ENCODE measurements around the gene KRT78.

The KRT78 gene

GRCh38 chr12:52812073-52812400, 36.8 kb downstream of the KRT78 start:
- no peak for DNase-seq (ENCODE audit: low spot score)

DNA sequence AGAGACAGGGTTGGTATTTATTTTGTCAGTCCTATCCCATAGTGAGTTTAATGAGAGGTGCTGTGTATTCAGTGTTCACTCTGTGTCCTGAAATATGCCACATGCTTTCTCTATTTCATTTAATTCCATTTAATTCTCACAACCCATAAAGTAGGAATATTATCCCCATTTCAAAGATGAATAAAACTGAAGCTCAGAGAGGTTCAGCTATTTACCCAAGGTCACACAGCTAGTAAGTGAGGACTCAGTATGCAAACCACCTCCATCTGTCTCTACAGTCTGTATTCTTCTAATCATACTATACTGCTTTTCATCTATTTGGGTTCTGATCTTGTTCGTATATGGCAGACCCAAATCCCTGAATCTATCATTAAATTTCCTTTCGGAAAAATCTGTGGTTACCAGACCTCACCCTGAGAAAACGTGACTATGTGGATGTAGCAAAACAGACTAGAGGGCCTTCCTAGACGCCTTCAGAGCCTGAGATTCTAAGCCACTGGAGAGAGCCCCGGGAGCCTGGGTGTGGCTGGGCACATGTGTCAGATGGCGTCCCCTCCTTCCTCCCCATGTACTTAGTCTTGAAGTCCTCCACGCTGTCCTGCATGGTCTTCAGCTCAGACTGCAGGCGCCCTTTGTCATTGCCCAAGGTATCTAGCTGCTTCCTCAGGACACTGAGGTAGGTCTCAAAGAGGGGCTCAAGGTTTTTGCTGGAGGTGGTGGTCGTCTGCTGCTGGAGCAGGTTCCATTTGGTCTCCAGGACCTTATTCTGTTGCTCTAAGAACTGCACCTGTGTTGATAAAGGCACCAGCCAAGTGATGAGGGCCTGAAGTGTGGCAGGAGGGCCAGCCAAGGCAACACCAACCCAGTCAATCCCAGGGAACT, 37.4 kb downstream of the KRT78 start:
- no peak for DNase-seq (ENCODE audit: low spot score)

GRCh38 chr12:52810554-52810953, 38.2 kb downstream of the KRT78 start:
- DNase-seq (ENCODE audit: low spot score): no peak

GRCh38 chr12:52809166-52809565, 39.6 kb downstream of the KRT78 start:
- DNase-seq (ENCODE audit: low spot score): no peak

DNA sequence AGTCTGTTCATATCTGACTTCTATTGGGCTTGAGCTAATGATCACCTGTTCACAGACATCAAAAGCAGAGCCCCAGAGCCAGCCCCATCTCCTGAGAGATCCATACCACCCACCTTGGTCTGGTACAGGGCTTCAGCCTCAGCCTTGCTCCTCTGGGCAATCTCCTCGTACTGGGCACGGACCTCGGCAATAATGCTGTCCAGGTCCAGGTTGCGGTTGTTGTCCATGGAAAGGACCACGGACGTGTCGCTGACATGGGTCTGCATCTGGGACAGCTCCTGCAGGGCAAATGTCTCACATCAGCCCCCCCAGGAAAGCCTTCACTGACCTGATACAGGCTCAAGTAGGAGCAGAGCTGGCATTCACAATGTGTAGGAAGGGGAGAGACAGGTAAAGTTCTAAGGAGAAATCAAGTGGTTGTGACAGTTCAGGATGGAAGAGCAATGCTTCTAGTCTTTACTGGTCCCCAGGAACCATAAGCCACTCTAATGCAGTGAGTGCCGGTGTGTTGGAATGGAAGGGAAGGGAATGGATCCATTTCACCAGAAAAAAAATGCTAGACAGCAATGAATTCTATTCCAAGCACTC, 40.1 kb downstream of the KRT78 start:
- DNase-seq (ENCODE audit: low spot score): no peak

DNA sequence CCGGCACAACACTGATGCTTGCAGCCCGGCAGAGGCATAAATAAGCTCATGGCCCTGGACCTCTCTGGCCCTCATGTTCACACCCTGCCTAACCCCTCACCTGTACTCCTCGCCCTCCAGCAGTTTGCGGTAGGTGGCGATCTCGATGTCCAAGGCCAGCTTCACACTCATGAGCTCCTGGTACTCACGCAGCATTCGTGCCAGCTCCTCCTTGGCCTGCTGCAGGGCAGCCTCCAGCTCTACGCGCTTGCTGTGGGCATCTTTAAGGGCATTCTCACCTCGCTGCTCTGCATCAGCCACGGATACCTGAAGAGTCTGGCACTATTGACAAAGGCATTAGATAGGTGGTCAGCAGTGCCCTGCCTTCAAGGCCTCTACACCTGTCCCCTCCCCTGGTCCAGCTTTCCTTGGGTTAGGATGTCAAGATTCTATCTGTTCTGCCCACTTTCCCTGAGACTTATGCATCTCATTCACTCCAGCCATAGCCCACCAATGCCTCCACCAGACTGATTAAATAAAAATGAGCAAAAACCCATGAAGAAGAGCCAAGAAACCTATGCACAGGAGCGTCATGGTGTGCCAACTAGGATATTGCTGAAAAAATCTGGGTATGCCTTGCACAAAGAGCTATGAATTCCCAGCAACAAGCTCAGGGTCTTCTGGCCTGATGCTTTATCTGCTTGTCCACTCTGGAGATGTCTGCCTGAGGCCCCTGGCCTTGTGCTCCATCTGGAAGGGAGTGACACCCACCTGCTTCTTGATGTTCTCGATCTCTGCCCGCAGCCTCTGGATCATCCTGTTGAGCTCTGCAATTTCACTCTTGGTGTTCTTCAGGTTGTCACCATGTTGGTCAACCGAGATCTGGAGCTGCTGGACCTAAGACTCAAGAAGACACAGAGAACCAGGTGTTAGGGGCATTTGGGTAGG, 41.0 kb downstream of the KRT78 start:
- no peak for DNase-seq (ENCODE audit: low spot score)

GRCh38 chr12:52806821-52807543, 41.8 kb downstream of the KRT78 start:
- no peak for DNase-seq (ENCODE audit: low spot score)

DNA sequence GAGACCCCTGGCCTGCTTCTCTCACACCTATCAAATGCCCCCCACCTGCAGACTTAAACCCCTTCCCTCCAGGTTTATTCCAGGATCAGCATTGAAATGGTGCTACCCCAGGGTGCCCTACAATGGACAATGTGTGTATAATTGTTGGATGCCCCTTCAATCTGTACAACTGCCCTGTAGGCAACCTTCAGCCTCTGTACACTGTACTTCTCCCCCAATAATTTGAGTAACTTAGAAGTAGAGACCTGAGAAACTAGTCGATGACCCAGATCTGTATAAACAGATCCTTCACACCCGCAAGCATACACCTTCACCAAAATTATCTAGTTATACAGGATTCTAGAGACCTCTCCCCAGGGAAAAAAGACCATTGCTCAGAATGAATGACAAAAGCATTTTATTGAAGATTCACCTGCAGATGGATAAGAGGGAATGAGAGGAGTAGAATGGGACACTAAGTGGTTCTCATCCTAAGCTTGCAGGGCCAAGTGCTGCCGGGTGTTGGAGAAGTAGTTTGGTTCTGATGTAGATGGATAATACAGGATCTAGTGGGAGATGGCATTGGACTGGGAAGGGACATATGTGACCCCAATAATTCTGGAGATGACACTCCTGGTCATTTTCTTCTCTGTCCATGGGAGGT, 42.5 kb downstream of the KRT78 start:
- no peak for DNase-seq (ENCODE audit: low spot score)

DNA sequence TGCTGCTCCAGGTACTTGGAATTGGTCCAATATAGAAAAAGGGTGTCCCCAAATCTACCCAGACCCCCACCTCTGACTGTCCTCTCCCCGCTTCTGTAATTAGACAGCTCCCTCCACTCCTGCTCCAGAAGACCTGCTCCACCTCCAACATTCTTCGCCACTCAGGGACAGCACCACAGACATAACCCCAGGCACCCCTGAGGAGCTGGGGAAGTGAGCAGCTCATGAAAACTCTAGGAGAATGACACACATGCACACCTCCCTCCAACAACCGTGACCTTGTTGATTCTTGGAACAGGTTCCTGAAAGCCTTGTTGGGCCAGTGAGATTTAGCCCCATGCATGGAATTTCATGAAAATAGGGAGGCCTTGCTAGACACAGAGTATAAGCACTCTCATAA, 43.1 kb downstream of the KRT78 start:
- no peak for DNase-seq (ENCODE audit: low spot score)

DNA sequence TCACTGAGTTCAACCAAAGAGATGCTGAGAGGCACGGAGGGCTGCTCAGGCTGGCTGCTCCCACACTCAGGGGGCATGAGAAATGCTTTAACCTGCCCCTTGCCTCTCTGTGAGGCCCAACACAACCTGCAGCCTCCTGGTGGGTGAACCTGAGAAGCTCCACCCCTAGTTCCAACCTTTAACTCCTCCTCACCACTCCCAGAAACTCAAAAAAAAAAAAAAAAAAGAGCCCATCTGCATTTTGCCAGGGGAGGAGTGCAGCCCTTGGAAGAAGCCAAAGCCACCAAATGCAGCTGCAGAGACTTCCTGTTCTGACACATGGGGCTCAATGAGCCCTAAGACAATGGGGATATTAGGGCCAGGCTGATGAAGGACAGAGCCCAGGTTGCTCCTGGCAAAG, 43.8 kb downstream of the KRT78 start:
- DNase-seq (ENCODE audit: low spot score): no peak

DNA sequence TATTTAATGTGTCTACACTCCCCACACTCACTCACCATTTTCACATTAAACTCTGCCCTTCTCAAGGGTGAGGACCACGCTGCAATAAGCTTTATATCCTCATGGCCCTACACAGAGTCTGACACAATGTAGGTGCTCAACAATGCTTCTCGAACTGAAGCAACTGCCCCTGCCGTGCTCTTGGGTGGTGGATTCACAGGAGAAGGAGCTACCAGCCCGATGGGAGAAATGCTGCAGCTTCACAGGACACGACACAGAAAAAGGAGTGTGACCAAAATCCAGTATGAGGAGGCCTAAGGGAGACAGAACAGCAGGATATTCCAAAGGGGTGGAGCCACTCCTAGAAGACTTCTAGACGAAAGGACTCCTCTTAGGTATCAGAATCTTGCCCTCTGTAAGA, 46.4 kb downstream of the KRT78 start:
- no peak for DNase-seq (ENCODE audit: low spot score)

GRCh38 chr12:52801773-52802172, 47.0 kb downstream of the KRT78 start:
- no peak for DNase-seq (ENCODE audit: low spot score)

DNA sequence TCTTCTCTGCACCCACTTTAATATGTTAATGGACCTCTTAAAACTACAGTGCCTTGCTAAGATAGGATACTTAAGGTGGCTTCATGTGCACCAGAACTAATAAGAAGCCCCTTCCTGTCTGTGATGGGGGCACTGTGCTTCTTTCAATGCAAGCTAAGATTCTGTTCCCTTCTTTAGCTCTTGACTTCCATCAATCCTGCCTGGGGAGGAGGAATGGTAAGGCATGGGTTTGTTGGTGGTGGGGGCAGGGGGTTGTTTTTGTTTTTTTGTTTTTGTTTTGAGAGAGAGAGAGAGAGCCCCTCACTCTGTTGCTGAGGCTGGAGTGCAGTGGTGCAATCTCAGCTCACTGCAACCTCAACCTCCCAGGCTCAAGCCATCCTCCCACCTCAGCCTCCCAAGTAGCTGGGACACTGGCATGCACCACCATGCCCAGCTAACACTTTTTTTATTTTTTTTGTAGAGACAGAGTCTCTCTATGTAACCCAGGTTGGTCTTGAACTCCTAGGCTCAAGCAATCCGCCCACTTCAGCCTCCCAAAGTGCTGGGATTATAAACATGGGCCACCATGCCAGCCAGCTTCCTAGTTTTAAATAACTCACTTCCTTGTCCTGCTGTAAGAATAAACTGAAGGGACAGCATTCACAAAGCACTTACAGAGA, 48.4 kb downstream of the KRT78 start:
- no peak for DNase-seq (ENCODE audit: low spot score)

DNA sequence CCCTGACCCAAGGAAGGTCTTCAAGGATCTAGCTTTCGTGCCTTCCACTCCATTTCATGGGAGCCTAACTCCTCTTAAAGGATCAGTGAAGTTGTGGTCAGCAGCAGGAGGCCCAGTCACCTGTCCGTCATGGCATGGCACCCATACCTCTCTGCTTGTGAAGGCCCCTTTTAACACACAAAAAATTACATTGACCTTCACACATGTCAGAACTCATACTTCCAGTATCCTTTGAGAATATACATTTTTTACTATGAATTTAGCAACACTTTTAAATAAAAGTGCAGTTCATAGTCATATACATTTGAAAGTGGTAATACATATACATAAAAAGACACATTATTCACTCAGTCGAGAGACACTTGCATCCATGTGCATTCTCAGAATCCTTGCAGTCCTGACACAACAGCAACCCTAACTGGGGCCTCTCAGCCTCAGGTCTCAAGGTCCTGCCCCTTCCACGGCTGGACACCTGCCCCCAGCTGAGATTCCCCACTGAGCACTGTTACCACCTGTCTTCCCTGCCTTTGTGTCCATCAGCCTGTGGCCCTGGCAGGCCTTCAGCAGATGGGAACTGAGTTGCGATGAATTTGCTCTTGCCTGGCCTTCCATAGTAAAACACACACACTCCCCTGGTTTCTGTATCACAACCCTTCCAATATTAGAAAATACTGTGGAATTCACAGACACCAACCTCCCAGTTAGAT, 49.1 kb downstream of the KRT78 start:
- no peak for DNase-seq (ENCODE audit: low spot score)

- DNase-seq (ENCODE audit: low spot score): no peak
Observed at GRCh38 chr12:52798671-52799504, 49.9 kb downstream of the KRT78 start.

GRCh38 chr12:52798003-52798670, 50.7 kb downstream of the KRT78 start:
- no peak for DNase-seq (ENCODE audit: low spot score)

DNA sequence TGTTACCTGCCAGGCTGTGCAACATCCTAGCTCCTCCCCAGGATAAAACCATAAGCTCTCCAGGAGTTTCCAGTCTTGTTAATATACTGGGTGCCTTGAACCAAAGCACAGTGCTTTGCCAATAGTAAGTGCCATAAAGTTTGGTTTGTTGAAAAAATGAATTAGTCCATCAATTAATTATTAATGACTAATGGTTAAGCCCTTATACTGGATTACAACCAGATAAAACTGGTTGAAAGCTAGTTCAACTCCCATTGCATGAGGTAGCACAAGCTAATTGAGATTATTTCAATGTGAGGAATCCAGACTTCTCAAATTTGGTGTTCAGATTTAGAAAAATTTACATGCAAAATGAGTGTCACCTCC, 51.3 kb downstream of the KRT78 start:
- DNase-seq (ENCODE audit: low spot score): no peak

- no peak for DNase-seq (ENCODE audit: low spot score)
Observed at GRCh38 chr12:52796839-52797528, 51.8 kb downstream of the KRT78 start.
